Osteoblast (primary cell): ENCODE results near the gene YBX3. TPM values are rescaled to one million over a fixed set of nuclear protein-coding genes. Genes with fewer than 3 reads are reported as not detected.
A peak's percentile ranks its signal among the peaks of the same experiment; 100 is the strongest.

Experiments
- DNase-seq: peaks from one replicate; pipeline ENCODE4 v3.0.0; 2011; ENCODE audit warnings: low spot score, mixed read lengths; ENCODE audit not compliant: insufficient read length; ENCODE audit errors: missing footprints
- H2AFZ ChIP-seq: 2 replicates; pipeline ENCODE4 v1.6.0; 2011; ENCODE audit warnings: mild to moderate bottlenecking, low read length
- H3K27ac ChIP-seq: 2 replicates; pipeline ENCODE4 v1.5.1; 2011; ENCODE audit warnings: mild to moderate bottlenecking, low read depth, low read length, moderate library complexity
- H3K27me3 ChIP-seq: 2 replicates; pipeline ENCODE4 v1.6.0; 2012; ENCODE audit warnings: mild to moderate bottlenecking, control low read depth, inconsistent platforms, low read length, moderate library complexity; ENCODE audit not compliant: insufficient read depth
- H3K36me3 ChIP-seq: 2 replicates; pipeline ENCODE4 v1.5.1; 2011; ENCODE audit warnings: mild to moderate bottlenecking, low read length, control low read depth, moderate library complexity; ENCODE audit not compliant: insufficient read depth
- H3K4me1 ChIP-seq: 2 replicates; pipeline ENCODE4 v1.5.1; 2011; ENCODE audit warnings: mild to moderate bottlenecking, low read length, control low read depth, moderate library complexity; ENCODE audit not compliant: insufficient read depth
- H3K4me2 ChIP-seq: 2 replicates; pipeline ENCODE4 v1.6.0; 2011; ENCODE audit warnings: mild to moderate bottlenecking, low read length; ENCODE audit not compliant: insufficient read depth
- H3K4me3 ChIP-seq: fragments of 200-600 bp; sonication (generic); 3 replicates; pipeline ENCODE4 v1.5.1; 2012; ENCODE audit warnings: mild to moderate bottlenecking, low read length, inconsistent platforms; ENCODE audit not compliant: insufficient read depth
- H3K79me2 ChIP-seq: 2 replicates; pipeline ENCODE4 v1.6.0; 2012; ENCODE audit warnings: mild to moderate bottlenecking, low read length, control low read depth, inconsistent platforms; ENCODE audit not compliant: insufficient read depth
- H3K9me3 ChIP-seq: 2 replicates; pipeline ENCODE4 v1.5.1; 2011; ENCODE audit warnings: low read depth, low read length, control low read depth
- H4K20me1 ChIP-seq: 2 replicates; pipeline ENCODE4 v1.6.0; 2012; ENCODE audit warnings: mild to moderate bottlenecking, low read length, control low read depth; ENCODE audit not compliant: insufficient read depth
- CTCF ChIP-seq: IDR thresholded peaks from 2 replicates; pipeline ENCODE4 v1.5.1; 2011; ENCODE audit warnings: mild to moderate bottlenecking, low read depth, low read length, moderate library complexity; ENCODE audit errors: extremely low read depth
- total RNA-seq: library from RNA; depleted of rRNA; stranded (reverse); fragments of >200 nt; gene quantifications from 2 replicates; pipeline ENCODE4 v1.2.3, GENCODE V29; 2012

Gene YBX3
- total RNA-seq, 1 donor, result 147 TPM

DNA sequence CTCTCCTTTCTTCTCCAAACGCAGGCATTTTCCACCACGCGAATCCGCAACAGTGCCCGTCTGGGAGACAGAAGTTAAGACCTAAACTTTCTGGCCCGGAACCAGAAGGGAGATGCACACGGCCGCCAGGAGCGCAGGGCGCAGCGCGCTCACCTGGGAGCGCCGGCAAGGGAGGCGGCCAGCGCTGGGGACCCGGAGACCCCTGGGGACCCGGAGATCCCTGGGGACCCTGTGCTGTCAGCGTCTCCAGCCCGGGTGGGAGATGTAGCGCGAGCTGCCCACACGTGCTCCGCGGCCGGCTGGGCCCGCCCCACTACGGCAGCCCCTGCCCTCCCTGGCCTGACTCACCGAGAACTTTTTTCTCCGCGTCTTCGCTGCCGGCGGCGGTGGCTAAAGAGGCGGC is 620 bp downstream of the YBX3 start:
- Histone ChIP-seq H2AFZ (peak overlapping the region; percentile 44), H3K27me3 (no peaks in the 10 kb centered on the region), H3K27ac (peak overlapping the region; percentile 99), H3K4me3 (peak overlapping the region; percentile 90), H3K4me1 (peaks cover 40% of the 10 kb centered on the region), H3K4me2 (peak overlapping the region; percentile 85), H3K9me3 (no peaks in the 10 kb centered on the region), H3K36me3 (no peaks in the 10 kb centered on the region), H3K79me2 (peaks cover 59% of the 10 kb centered on the region), H4K20me1 (no peaks in the 10 kb centered on the region)
- DNase-seq, result peak; percentile 93
- TF ChIP-seq CTCF, result no peak

- Histone ChIP-seq H3K79me2 (peaks cover 63% of the 10 kb centered on the region), H2AFZ (peak overlapping the region; percentile 44)
Observed at GRCh38 chr12:10721651-10722501, 1.2 kb downstream of the YBX3 start.

GRCh38 chr12:10720974-10721650 is 2.0 kb downstream of the YBX3 start:
- Histone ChIP-seq H2AFZ (no peak overlapping the region), H3K27ac (peak overlapping the region; percentile 99), H3K27me3 (no peaks in the 10 kb centered on the region), H3K79me2 (peaks cover 68% of the 10 kb centered on the region), H3K4me1 (peaks cover 54% of the 10 kb centered on the region), H3K36me3 (peaks cover 3% of the 10 kb centered on the region), H3K4me2 (peak overlapping the region; percentile 85), H4K20me1 (no peaks in the 10 kb centered on the region), H3K4me3 (peak overlapping the region; percentile 90), H3K9me3 (no peaks in the 10 kb centered on the region)
- no peak for TF ChIP-seq CTCF
- DNase-seq, result peak; percentile 55

More at GRCh38 chr12:10721651-10722501, 1.2 kb downstream of the YBX3 start:
- Histone ChIP-seq H3K27ac (peak overlapping the region; percentile 99), H3K9me3 (no peaks in the 10 kb centered on the region), H3K4me3 (peak overlapping the region; percentile 90), H3K36me3 (no peaks in the 10 kb centered on the region), H3K4me1 (peaks cover 46% of the 10 kb centered on the region), H3K27me3 (no peaks in the 10 kb centered on the region), H4K20me1 (no peaks in the 10 kb centered on the region), H3K4me2 (peak overlapping the region; percentile 85)
- peak; percentile 97 for DNase-seq
- no peak for TF ChIP-seq CTCF

DNA sequence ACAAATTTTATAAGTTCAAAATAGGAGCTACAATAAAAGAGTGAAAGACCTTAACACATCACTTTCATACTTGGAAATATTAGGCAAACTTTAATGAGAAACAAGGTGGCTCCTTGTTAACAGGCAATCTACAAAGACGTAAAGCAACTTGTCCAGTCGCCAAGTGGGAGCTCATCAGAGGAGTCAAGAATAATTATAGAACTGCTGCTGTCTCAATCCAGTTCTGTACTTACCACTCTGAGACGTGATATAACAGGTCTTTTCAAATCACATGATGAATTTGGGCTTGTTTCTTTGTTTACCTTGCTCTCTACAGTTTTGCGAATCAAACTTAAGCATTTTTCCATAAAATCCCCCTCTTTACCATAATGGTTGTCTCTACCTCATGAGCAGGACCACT is 3.6 kb downstream of the YBX3 start:
- H3K9me3 ChIP-seq, result no peaks in the 10 kb centered on the region
- no peak overlapping the region for H3K4me2 ChIP-seq
- no peaks in the 10 kb centered on the region for H3K27me3 ChIP-seq
- no peak overlapping the region for H2AFZ ChIP-seq
- H3K79me2 ChIP-seq, result peaks cover 76% of the 10 kb centered on the region
- H3K27ac ChIP-seq, result peak overlapping the region; percentile 87
- no peak for DNase-seq
- H3K36me3 ChIP-seq, result peaks cover 15% of the 10 kb centered on the region
- H3K4me1 ChIP-seq, result peaks cover 54% of the 10 kb centered on the region
- no peak for TF ChIP-seq CTCF
- no peak overlapping the region for H3K4me3 ChIP-seq
- H4K20me1 ChIP-seq, result no peaks in the 10 kb centered on the region
